SKM-1 (cell line): ENCODE data around the gene TTLL8.

ENCODE experiments used
- DNase-seq: peaks from one replicate; lab custom pipeline; 2025; ENCODE audit not compliant: unreplicated experiment; lab: John Stamatoyannopoulos, UW

TTLL8 gene

GRCh38 chr22:50083462-50084079, 25.5 kb upstream of the TTLL8 start:
- no peak for DNase-seq

GRCh38 chr22:50082961-50083461, 24.9 kb upstream of the TTLL8 start:
- no peak for DNase-seq

GRCh38 chr22:50082197-50082715, 24.2 kb upstream of the TTLL8 start:
- no peak for DNase-seq

GRCh38 chr22:50081426-50082196, 23.5 kb upstream of the TTLL8 start:
- DNase-seq: no peak

- DNase-seq: no peak
These were observed 22.0 kb upstream of the TTLL8 start for GRCh38 chr22:50080077-50080465.

GRCh38 chr22:50078761-50079160, 20.7 kb upstream of the TTLL8 start:
- DNase-seq: no peak

GRCh38 chr22:50078246-50078645, 20.1 kb upstream of the TTLL8 start:
- no peak for DNase-seq

- no peak for DNase-seq
These were observed 18.8 kb upstream of the TTLL8 start for GRCh38 chr22:50076646-50077535.

GRCh38 chr22:50074551-50075530, 16.7 kb upstream of the TTLL8 start:
- no peak for DNase-seq

- DNase-seq: no peak
These were observed 16.0 kb upstream of the TTLL8 start for GRCh38 chr22:50074056-50074455.

- no peak for DNase-seq
These were observed 14.8 kb upstream of the TTLL8 start for GRCh38 chr22:50072714-50073538.

- no peak for DNase-seq
These were observed 14.1 kb upstream of the TTLL8 start for GRCh38 chr22:50072167-50072555.

GRCh38 chr22:50071432-50072166, 13.5 kb upstream of the TTLL8 start:
- no peak for DNase-seq

- DNase-seq: no peak
These were observed 12.3 kb upstream of the TTLL8 start for GRCh38 chr22:50070366-50070765.

- DNase-seq: no peak
These were observed 10.0 kb upstream of the TTLL8 start for GRCh38 chr22:50068096-50068495.

- DNase-seq: no peak
These were observed 9.1 kb upstream of the TTLL8 start for GRCh38 chr22:50067244-50067643.

GRCh38 chr22:50064453-50064852, 6.4 kb upstream of the TTLL8 start:
- no peak for DNase-seq

GRCh38 chr22:50063589-50064393, 5.7 kb upstream of the TTLL8 start:
- DNase-seq: no peak
